BLaER1 (cell line): ENCODE results near the gene ZCCHC13.
"Not testable (repeated sequence)": the region's sequence is repeated elsewhere in the genome, so short reads cannot be mapped to it uniquely, and the experiment has no call there.

Experiments used
- H3K27ac ChIP-seq: shearing (Covaris generic); formaldehyde crosslinking; 2 replicates; pipeline ENCODE4 v1.8.1; 2022
- H3K27me3 ChIP-seq: shearing (Covaris generic); formaldehyde crosslinking; 2 replicates; pipeline ENCODE4 v1.8.1; 2022
- H3K36me3 ChIP-seq: shearing (Covaris generic); formaldehyde crosslinking; 2 replicates; pipeline ENCODE4 v1.8.1; 2022
- H3K4me1 ChIP-seq: shearing (Covaris generic); formaldehyde crosslinking; 2 replicates; pipeline ENCODE4 v1.8.1; 2022
- H3K4me2 ChIP-seq: shearing (Covaris generic); formaldehyde crosslinking; 2 replicates; pipeline ENCODE4 v1.8.1; 2022
- H3K4me3 ChIP-seq: shearing (Covaris generic); formaldehyde crosslinking; 2 replicates; pipeline ENCODE4 v1.8.1; 2022
- H3K9ac ChIP-seq: shearing (Covaris generic); formaldehyde crosslinking; 2 replicates; pipeline ENCODE4 v1.8.1; 2022
- H3K9me3 ChIP-seq: shearing (Covaris generic); formaldehyde crosslinking; 2 replicates; pipeline ENCODE4 v1.8.1; 2022
- H4K20me1 ChIP-seq: shearing (Covaris generic); formaldehyde crosslinking; 2 replicates; pipeline ENCODE4 v1.8.1; 2022
- Cebpa-rat ChIP-seq: shearing (Covaris generic); IDR thresholded peaks from 2 replicates; pipeline ENCODE4 v1.8.1; 2022

Gene ZCCHC13

GRCh38 chrX:74304016-74304415 lies at the start of gene ZCCHC13:
ZCCHC13 (plus strand) TSS chrX:74304180; CDS start chrX:74304267, 87 bp downstream.
- Histone ChIP-seq H3K27me3 (peaks cover 50% of the 10 kb centered on the region), H3K4me3 (no peak within 1 kb of the TSS)

DNA sequence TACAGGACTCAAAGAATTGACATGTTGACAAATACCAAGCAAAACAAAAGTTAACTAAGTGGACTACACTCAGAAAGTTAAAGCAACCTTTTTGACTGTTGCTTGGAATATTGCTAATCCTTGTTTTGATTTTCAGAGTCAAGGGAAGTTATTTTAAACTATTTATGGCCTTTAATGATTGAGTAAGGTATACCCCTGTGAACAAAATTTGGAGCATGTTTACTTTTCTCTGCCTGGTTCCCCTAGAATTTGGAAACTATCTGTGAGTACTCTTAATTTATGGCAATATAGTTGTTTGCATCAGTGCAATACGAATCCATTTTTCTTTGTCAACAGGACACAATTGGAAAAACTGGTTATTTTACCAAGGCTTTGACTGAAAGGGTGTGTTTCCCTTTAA lies 45.9 kb upstream of the ZCCHC13 start:
- peaks cover 82% of the 10 kb centered on the region for H3K36me3 ChIP-seq
- H3K4me2 ChIP-seq, H3K27ac ChIP-seq, H4K20me1 ChIP-seq, H3K4me1 ChIP-seq, H3K4me3 ChIP-seq, H3K9ac ChIP-seq: not testable (repeated sequence)
- peaks cover 93% of the 10 kb centered on the region for H3K27me3 ChIP-seq
- peaks cover 56% of the 10 kb centered on the region for H3K9me3 ChIP-seq

More at GRCh38 chrX:74304016-74304415, at the start of gene ZCCHC13:
- no peaks in the 10 kb centered on the region for H4K20me1 ChIP-seq
- H3K9ac ChIP-seq, result no peak within 1 kb of the TSS
- H3K9me3 ChIP-seq, result no peaks in the 10 kb centered on the region; the same call in 1 of the 2 replicates
- no peaks in the 10 kb centered on the region for H3K36me3 ChIP-seq
- no peaks in the 10 kb centered on the region for H3K4me1 ChIP-seq
- H3K27ac ChIP-seq, result no peak within 1 kb of the TSS
- no peak within 1 kb of the TSS for H3K4me2 ChIP-seq
- TF ChIP-seq Cebpa-rat, result no peak

- no peaks in the 10 kb centered on the region for H4K20me1 ChIP-seq
- H3K27me3 ChIP-seq, result peaks cover 78% of the 10 kb centered on the region
- no peak overlapping the region for H3K4me2 ChIP-seq
- no peak overlapping the region for H3K9ac ChIP-seq
- H3K4me3 ChIP-seq, result no peak overlapping the region
- H3K36me3 ChIP-seq, result peaks cover 88% of the 10 kb centered on the region
- peaks cover 56% of the 10 kb centered on the region for H3K9me3 ChIP-seq
- H3K4me1 ChIP-seq, result no peaks in the 10 kb centered on the region
- H3K27ac ChIP-seq, result no peak overlapping the region
- TF ChIP-seq Cebpa-rat, result no peak
These were observed 44.0 kb upstream of the ZCCHC13 start for GRCh38 chrX:74259885-74260491.

DNA sequence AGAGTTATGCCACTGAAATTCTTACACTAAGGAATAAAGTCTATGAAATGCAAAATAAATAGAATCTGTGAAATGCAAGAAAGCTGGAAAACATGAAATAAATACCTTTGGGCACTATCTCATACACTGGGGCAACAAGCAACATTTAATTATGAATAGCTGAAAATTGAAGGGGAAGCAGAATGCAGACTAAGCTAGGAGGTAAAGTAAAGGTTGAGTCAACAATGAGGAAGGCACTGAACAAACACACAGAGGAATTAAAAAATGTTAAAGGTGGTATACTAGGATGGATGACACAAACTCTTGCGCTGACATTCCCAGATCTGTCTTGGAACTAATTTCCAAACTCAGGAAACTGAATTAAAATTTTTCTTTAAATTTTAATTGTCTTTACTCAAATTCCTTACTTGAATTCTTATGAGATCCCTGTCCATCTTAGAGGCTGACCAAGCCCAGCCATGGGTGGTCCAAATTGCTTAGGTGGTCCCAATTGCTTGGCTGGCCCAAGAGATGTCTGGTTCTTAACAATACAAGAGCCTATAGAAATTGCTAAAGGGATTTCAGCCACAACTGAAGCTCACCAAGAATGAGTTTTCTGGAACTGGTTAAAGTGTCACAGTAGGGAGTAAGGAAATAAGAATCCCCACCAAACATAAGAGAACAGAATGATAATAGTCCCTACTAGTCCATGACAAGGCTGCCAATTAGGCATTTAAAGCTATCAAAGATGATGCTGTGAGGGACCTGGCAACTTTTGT lies 41.3 kb upstream of the ZCCHC13 start:
- Histone ChIP-seq H3K4me3 (no peak overlapping the region), H4K20me1 (no peaks in the 10 kb centered on the region), H3K4me2 (no peak overlapping the region), H3K4me1 (no peaks in the 10 kb centered on the region), H3K36me3 (peaks cover 79% of the 10 kb centered on the region), H3K9me3 (peaks cover 46% of the 10 kb centered on the region), H3K27me3 (peaks cover 58% of the 10 kb centered on the region), H3K27ac (no peak overlapping the region), H3K9ac (no peak overlapping the region)
- no peak for TF ChIP-seq Cebpa-rat

DNA sequence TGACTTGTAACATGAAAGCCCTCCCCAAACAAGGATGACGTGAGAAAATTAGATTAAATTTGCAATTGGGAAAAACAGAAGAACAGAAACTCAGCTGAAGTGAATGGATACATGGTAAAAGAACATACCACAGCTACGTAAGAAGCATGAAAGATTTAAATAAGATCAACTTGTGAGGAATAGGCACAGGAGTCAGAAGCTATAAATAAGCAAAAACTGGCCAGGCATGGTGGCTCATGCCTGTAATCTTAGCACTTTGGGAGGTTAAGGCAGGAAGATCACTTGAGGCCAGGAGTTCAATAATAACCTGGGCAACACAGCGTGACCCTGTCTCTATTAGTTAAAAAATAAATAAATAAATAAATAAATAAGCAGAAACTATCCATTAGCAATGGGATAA lies 33.6 kb upstream of the ZCCHC13 start:
- H4K20me1 ChIP-seq, result peaks cover 12% of the 10 kb centered on the region; the same call in 1 of the 2 replicates
- no peaks in the 10 kb centered on the region for H3K4me1 ChIP-seq
- H3K36me3 ChIP-seq, result peaks cover 62% of the 10 kb centered on the region
- H3K9me3 ChIP-seq, result no peaks in the 10 kb centered on the region
- no peak overlapping the region for H3K4me3 ChIP-seq
- no peak overlapping the region for H3K27ac ChIP-seq
- TF ChIP-seq Cebpa-rat, result no peak
- H3K27me3 ChIP-seq, result peaks cover 71% of the 10 kb centered on the region
- H3K4me2 ChIP-seq, result no peak overlapping the region
- no peak overlapping the region for H3K9ac ChIP-seq

- H3K27me3 ChIP-seq, result peaks cover 89% of the 10 kb centered on the region
- no peak for TF ChIP-seq Cebpa-rat
- peaks cover 72% of the 10 kb centered on the region for H3K36me3 ChIP-seq
- H4K20me1 ChIP-seq, result peaks cover 13% of the 10 kb centered on the region; the same call in 1 of the 2 replicates
- no peak overlapping the region for H3K4me2 ChIP-seq
- H3K9ac ChIP-seq, result no peak overlapping the region
- no peak overlapping the region for H3K4me3 ChIP-seq
- H3K27ac ChIP-seq, result no peak overlapping the region
- H3K4me1 ChIP-seq, result no peaks in the 10 kb centered on the region
- H3K9me3 ChIP-seq, result no peaks in the 10 kb centered on the region
These were observed 31.8 kb upstream of the ZCCHC13 start for GRCh38 chrX:74272230-74272629.

- Histone ChIP-seq H3K4me1 (no peaks in the 10 kb centered on the region), H3K9me3 (no peaks in the 10 kb centered on the region), H4K20me1 (peaks cover 13% of the 10 kb centered on the region; the same call in 1 of the 2 replicates), H3K9ac (no peak overlapping the region), H3K27ac (no peak overlapping the region), H3K27me3 (peaks cover 90% of the 10 kb centered on the region), H3K36me3 (peaks cover 78% of the 10 kb centered on the region), H3K4me3 (no peak overlapping the region), H3K4me2 (no peak overlapping the region)
- TF ChIP-seq Cebpa-rat, result no peak
These were observed 29.5 kb upstream of the ZCCHC13 start for GRCh38 chrX:74274516-74274915.

DNA sequence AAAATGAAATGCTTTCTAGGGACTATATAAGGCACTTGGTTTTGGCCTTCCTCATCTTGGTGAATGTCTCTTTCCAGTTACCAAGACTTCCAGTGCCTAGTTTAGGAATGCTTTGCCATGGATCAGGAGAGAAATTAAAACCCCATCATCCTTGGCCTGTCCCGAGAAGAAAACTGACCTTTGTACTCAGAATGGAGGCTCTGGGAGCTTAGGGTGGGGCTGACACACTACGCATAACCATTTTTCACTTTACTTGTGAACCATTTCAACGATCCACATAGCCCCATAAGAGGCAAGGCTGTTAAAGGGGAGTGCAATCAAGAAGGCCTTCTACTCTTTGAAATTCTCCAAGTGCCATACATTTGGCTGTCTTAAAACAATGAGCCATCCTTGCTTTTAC lies 26.7 kb upstream of the ZCCHC13 start:
- Histone ChIP-seq H3K9ac (no peak overlapping the region), H3K9me3 (no peaks in the 10 kb centered on the region), H4K20me1 (peaks cover 40% of the 10 kb centered on the region), H3K4me2 (no peak overlapping the region), H3K4me1 (no peaks in the 10 kb centered on the region), H3K27ac (no peak overlapping the region), H3K4me3 (no peak overlapping the region), H3K27me3 (peaks cover 92% of the 10 kb centered on the region), H3K36me3 (peaks cover 87% of the 10 kb centered on the region)
- no peak for TF ChIP-seq Cebpa-rat

GRCh38 chrX:74277846-74278245 lies 26.1 kb upstream of the ZCCHC13 start:
- peaks cover 96% of the 10 kb centered on the region for H3K27me3 ChIP-seq
- H3K4me1 ChIP-seq, result no peaks in the 10 kb centered on the region
- TF ChIP-seq Cebpa-rat, result no peak
- no peak overlapping the region for H3K27ac ChIP-seq
- no peaks in the 10 kb centered on the region for H3K9me3 ChIP-seq
- peaks cover 45% of the 10 kb centered on the region for H4K20me1 ChIP-seq
- H3K4me2 ChIP-seq, result no peak overlapping the region
- H3K36me3 ChIP-seq, result peaks cover 89% of the 10 kb centered on the region
- H3K9ac ChIP-seq, result no peak overlapping the region
- no peak overlapping the region for H3K4me3 ChIP-seq

GRCh38 chrX:74280759-74281158 lies 23.2 kb upstream of the ZCCHC13 start:
- Histone ChIP-seq H3K27ac (no peak overlapping the region), H4K20me1 (peaks cover 61% of the 10 kb centered on the region), H3K9me3 (no peaks in the 10 kb centered on the region), H3K4me1 (no peaks in the 10 kb centered on the region), H3K27me3 (peaks cover 94% of the 10 kb centered on the region), H3K9ac (no peak overlapping the region), H3K4me3 (no peak overlapping the region), H3K36me3 (peaks cover 72% of the 10 kb centered on the region), H3K4me2 (no peak overlapping the region)
- no peak for TF ChIP-seq Cebpa-rat
